WERI-Rb-1 (cell line): Measurements from ENCODE around the gene AKAP8.

ENCODE experiments used
- DNase-seq: peaks from one replicate; pipeline ENCODE4 v3.0.0-alpha.2; 2020
- H3K27ac ChIP-seq: fragments of 250-450 bp; sonication (Bioruptor Pico); 2 replicates; pipeline ENCODE4 v1.5.1; 2020; ENCODE audit warnings: mild to moderate bottlenecking, moderate library complexity
- H3K27me3 ChIP-seq: fragments of 250-450 bp; sonication (Bioruptor Pico); 2 replicates; pipeline ENCODE4 v1.5.1; 2021; ENCODE audit warnings: mild to moderate bottlenecking, low read depth, moderate library complexity; ENCODE audit not compliant: insufficient read depth, severe bottlenecking
- H3K36me3 ChIP-seq: fragments of 250-450 bp; sonication (Bioruptor Pico); 2 replicates; pipeline ENCODE4 v1.5.1; 2020; ENCODE audit warnings: mild to moderate bottlenecking, moderate library complexity
- H3K4me3 ChIP-seq: 2 replicates; pipeline ENCODE4 v1.5.1; 2011; ENCODE audit warnings: low read depth, mild to moderate bottlenecking, control low read depth, low read length
- H3K9me3 ChIP-seq: fragments of 250-450 bp; sonication (Bioruptor Pico); 2 replicates; pipeline ENCODE4 v1.5.1; 2021; ENCODE audit warnings: mild to moderate bottlenecking, moderate library complexity; ENCODE audit not compliant: severe bottlenecking
- TF ChIP-seq, protein P1 (sequence below): IDR thresholded peaks from 2 replicates; pipeline ENCODE4 v1.5.1; 2011; ENCODE audit warnings: low read depth, mild to moderate bottlenecking, control low read depth, inconsistent platforms, low read length

The AKAP8 gene

DNA sequence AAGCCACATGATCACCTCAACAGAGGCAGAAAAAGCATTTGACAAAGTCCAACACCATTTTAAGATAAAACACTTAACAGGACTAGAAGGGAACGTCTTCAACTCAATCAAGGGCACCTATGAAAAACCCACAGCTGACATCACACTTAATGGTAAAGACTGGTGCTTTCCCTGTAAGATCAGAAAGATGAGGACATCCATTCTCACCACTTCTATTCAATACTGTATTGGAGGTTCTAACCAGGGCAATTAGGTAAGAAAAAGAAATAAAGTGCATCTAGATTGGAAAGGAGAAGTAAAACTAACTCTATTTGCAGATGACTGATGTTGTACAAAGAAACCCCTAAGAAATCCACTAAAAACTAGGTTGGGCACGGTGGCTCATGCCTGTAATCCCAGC lies 11.2 kb upstream of the AKAP8 start:
- Histone ChIP-seq H3K9me3 (no peaks in the 10 kb centered on the region), H3K36me3 (peaks cover 45% of the 10 kb centered on the region), H3K4me3 (no peak overlapping the region), H3K27me3 (no peaks in the 10 kb centered on the region), H3K27ac (no peak overlapping the region)
- DNase-seq: no peak
- TF ChIP-seq, protein P1, sequence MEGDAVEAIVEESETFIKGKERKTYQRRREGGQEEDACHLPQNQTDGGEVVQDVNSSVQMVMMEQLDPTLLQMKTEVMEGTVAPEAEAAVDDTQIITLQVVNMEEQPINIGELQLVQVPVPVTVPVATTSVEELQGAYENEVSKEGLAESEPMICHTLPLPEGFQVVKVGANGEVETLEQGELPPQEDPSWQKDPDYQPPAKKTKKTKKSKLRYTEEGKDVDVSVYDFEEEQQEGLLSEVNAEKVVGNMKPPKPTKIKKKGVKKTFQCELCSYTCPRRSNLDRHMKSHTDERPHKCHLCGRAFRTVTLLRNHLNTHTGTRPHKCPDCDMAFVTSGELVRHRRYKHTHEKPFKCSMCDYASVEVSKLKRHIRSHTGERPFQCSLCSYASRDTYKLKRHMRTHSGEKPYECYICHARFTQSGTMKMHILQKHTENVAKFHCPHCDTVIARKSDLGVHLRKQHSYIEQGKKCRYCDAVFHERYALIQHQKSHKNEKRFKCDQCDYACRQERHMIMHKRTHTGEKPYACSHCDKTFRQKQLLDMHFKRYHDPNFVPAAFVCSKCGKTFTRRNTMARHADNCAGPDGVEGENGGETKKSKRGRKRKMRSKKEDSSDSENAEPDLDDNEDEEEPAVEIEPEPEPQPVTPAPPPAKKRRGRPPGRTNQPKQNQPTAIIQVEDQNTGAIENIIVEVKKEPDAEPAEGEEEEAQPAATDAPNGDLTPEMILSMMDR: no peak

DNA sequence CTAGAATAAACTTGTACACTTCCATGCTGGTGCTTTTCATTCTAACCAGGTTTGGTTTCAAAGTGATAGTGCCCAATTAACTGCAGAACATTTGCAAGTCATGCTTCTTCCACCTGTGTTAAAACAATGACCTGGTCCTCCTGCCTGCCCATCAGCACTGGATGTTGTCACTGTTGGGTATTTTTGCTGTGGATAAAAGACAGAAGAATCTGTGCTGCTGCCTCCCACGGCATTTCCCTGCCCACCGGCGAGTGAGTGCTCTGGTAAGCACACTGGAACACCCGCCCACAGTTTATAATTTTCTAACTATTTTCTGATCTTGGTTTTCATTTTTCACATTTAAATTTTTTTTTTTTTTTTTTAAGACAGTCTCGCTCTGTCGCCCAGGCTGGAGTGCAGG lies 2.3 kb upstream of the AKAP8 start:
- Histone ChIP-seq H3K36me3 (peaks cover 28% of the 10 kb centered on the region), H3K9me3 (no peaks in the 10 kb centered on the region), H3K27me3 (no peaks in the 10 kb centered on the region), H3K27ac (no peak overlapping the region), H3K4me3 (no peak overlapping the region)
- DNase-seq: no peak
- TF ChIP-seq, protein P1: no peak

DNA sequence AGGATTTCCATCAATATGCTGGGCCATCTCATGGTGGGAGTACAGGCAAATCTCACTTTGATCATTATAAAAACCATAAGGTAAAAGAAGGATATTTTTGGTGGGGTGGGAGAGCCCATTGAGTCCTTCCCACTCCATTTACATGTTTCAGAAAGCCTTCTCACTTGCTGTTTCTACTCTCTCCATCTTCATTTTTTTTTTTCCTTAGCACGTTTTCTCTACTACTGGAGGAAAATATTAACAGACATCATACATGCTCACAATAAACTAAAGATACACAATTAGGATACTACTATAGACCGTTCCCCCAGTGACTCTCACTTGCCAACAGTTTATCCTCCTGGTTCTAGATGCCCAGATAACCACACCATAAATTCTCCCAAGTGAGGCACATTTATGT lies 1.8 kb upstream of the AKAP8 start:
- no peak for DNase-seq
- no peaks in the 10 kb centered on the region for H3K9me3 ChIP-seq
- H3K27me3 ChIP-seq: no peaks in the 10 kb centered on the region
- TF ChIP-seq, protein P1: no peak
- no peak overlapping the region; the same call in 1 of the 2 replicates for H3K27ac ChIP-seq
- no peak overlapping the region for H3K4me3 ChIP-seq
- peaks cover 27% of the 10 kb centered on the region for H3K36me3 ChIP-seq

DNA sequence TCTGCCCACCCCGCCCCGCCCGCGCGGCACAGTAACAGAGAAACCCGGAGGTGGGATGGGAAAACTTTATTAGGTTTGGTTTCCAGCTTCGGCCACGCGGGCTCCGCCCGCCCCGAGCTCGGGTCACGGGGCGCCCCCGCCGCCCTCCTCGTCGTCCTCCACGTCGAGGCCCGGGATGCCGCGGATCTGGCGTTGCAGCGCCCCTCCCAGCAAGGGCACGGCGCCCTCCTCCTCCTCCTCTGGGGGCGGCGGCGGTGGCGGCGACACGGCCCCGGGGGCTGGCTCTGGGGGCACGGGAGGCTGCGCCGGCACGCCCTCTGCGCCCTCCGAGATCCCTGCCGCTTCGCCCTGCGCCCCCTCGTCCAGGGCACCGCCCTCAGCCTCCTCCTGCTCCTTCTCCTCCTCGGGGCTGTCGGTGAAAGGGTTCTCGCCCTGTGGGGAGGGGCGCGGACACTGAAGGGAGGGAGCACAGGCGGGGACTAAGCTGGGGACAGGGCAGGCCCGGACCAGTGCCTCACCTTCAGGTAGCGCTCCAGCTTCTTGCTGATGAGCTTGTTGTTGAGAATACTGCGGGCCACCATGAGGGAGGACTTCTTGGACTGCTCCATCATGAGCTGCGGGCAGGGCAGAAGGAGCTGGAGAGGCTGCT lies 536 bp upstream of the AKAP8 start:
- no peaks in the 10 kb centered on the region for H3K27me3 ChIP-seq
- peak; percentile 89 for DNase-seq
- peaks cover 23% of the 10 kb centered on the region for H3K36me3 ChIP-seq
- TF ChIP-seq, protein P1: no peak
- H3K4me3 ChIP-seq: peak overlapping the region; percentile 40
- no peaks in the 10 kb centered on the region for H3K9me3 ChIP-seq
- peak overlapping the region; percentile 81 for H3K27ac ChIP-seq

DNA sequence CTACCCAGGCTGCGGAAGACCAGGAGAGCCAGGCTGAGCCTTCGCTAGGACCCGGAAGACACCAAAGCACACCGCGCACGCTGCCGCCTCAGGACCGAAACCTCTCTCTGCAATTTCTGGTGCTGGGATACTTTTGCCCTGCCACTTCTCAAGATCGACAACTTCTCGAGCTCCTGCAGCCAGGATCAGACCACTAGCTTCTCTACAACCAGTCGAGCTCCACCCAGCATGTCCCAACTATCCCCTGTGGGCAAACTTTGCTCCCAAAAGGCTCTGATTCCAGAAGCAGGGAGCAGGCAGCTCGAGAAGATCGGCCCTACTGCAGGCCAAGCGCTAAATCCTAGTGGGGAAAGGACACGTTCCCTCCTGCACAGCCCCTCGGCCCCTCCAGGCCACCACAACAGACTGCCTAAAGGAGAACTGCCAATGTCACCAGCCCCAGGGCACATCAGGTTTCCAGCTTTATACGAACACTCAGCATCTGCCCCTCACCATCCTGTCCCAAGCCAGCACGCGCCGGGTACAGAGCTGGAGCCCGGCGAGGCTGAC lies 979 bp downstream of the AKAP8 start:
- Histone ChIP-seq H3K9me3 (no peaks in the 10 kb centered on the region), H3K27me3 (no peaks in the 10 kb centered on the region), H3K36me3 (peaks cover 32% of the 10 kb centered on the region), H3K4me3 (peak overlapping the region; percentile 87), H3K27ac (peak overlapping the region; percentile 98)
- peak; percentile 21 for DNase-seq
- TF ChIP-seq, protein P1: no peak
